Right kidney (tissue), 1 donor: ENCODE measurements around the gene PRAMEF5.
"Not testable (repeated sequence)": the region's sequence is repeated elsewhere in the genome, so short reads cannot be mapped to it uniquely, and the experiment has no call there.

Source experiments
- DNase-seq: peaks from one replicate; pipeline ENCODE4 v3.0.0-alpha.2; 2016

Gene PRAMEF5

DNA sequence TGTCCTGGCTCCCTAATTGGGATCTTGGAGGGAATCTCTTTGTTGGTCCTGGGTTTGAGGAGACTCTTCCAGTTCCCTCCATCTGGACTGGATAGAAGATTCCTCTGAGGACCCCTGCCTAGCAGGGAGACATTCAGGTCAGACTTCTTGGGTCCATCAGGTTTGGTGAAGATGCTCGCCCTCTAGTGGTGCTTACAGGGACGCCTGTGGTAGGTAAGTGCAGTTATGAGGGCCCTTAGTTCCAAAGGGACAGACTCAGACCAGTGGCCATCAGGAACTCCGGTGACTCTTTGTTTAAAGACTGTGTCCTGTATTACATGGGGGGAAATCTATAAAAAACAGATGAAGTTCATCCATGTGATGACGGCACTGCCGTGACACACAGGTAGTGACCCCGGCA is 23.0 kb downstream of the PRAMEF5 start:
- not testable (repeated sequence) for DNase-seq

- DNase-seq: not testable (repeated sequence)
Observed at GRCh38 chr1:13279617-13280016, 25.6 kb downstream of the PRAMEF5 start.

GRCh38 chr1:13285037-13285436 is 31.0 kb downstream of the PRAMEF5 start, which contains the start of gene PRAMEF8:
Gene PRAMEF8, minus strand, starts transcription at chr1:13285137. Its CDS starts 1,046 bp downstream, at chr1:13284091.
- DNase-seq: not testable (repeated sequence)

DNA sequence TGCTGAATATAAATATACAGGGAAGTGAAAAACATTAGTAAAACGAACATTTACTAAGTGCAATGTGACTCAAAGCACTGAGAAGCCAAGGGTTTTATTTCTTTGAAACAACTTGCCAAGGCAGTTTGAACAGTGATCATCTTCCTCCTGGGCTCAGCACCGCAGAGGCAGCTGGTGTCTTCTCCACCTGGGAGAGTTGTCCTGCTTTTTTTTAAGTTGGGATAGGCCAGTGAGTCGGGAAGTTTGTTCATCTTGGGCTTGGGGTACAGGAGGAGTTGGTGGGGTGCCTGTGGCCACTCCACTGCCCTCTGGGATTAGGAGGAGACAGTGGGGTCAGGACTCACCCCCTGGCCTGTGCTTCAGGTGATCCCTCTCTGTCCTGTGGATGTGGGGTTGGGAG is 35.0 kb downstream of the PRAMEF5 start:
- DNase-seq: not testable (repeated sequence)

DNA sequence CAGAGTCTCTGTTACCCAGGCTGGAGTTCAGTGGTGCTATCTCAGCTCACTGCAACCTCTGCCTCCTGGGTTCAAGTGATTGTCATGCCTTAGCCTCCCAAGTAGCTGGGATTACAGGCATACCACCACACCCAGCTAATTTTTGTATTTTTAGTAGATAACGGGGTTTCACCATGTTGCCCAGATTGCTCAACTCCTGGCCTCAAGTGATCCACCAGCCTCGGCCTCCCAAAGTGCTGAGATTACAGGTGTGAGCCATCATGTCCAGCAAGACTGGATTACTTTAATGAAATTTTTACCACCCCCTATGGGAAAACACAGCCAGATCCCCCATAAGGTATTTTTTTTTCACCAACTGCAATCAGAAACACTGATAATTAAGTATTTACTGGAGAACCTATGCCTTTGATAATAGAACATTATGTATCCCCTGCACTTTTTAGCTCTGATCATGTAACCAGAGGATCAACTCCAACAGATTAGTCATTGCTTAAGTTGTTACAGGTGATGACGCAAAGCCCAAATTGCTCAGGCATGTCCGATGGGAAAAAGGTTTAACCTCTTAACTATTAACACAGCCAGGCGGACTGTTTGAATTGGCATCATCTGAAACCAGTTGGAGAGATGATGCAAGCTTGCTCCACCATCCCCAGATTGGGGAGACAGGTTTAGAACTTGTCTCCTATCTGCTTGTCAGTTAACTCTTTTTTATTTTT is 43.4 kb downstream of the PRAMEF5 start:
- not testable (repeated sequence) for DNase-seq

DNA sequence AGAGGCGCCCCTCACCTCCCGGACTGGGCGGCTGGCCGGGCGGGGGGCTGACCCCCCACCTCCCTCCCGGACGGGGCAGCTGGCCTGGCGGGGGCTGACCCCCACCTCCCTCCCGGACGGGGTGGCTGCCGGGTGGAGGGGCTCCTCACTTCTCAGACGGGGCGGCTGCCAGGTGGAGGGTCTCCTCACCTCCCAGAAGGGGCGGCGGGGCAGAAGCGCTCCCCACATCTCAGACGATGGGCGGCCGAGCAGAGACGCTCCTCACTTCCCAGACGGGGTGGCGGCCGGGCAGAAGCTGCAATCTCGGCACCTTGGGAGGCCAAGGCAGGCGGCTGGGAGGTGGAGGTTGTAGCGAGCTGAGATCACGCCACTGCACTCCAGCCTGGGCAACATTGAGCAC is 44.7 kb downstream of the PRAMEF5 start:
- not testable (repeated sequence) for DNase-seq

- not testable (repeated sequence) for DNase-seq
Observed at GRCh38 chr1:13302197-13302596, 48.2 kb downstream of the PRAMEF5 start.

GRCh38 chr1:13303239-13303638 is 49.2 kb downstream of the PRAMEF5 start, which contains the start of gene PRAMEF33:
Gene PRAMEF33, plus strand, starts transcription at chr1:13303539. Its CDS starts 2,416 bp downstream, at chr1:13305955.
- DNase-seq: not testable (repeated sequence)
